HCT116 (cell line): ENCODE data around the gene GPX2. TPM values are rescaled to one million over a fixed set of nuclear protein-coding genes. Genes with fewer than 3 reads are reported as not detected.

Experiments
- ATAC-seq: fragments of 200-7000 bp; cut with Tn5 transposase; 2 replicates; pipeline ENCODE4 v1.9.1; 2020; ENCODE audit warnings: mild to moderate bottlenecking, moderate library complexity
- BruUV-seq: library from RNA; stranded (reverse); fragments of 400-500 nt; replicated peaks from 2 replicates; lab custom pipeline; 2021; lab: Mats Ljungman, UMichigan
- CTCF ChIA-PET: fragments of 300-600 bp; sonication (Branson Sonifier 250); formaldehyde crosslinking; loops from one replicate; lab custom pipeline; 2021; ENCODE audit warnings: antibody characterized with exemption; lab: Charles Lee
- POLR2A ChIA-PET: fragments of 300-600, 350-600 bp; sonication (Branson Sonifier 250); formaldehyde crosslinking; loops from one replicate; lab custom pipeline; 2021; ENCODE audit warnings: antibody characterized with exemption; lab: Charles Lee
- RAD21 ChIA-PET, 2 experiments: fragments of 300-600 bp; sonication (Branson Sonifier 250); formaldehyde crosslinking; loops; one replicate each; lab custom pipeline; 2023; ENCODE audit warnings: low total read pairs in 2 of 2; ENCODE audit not compliant: uncharacterized antibody in 2 of 2, unreplicated experiment in 2 of 2, low non-redundant PET in 1 of 2; lab: Charles Lee
- DNase-seq: peaks from one replicate; pipeline ENCODE4 v3.0.0-alpha.2; 2010; ENCODE audit warnings: low read depth, low spot score
- H2AFZ ChIP-seq: fragments of 200-600 bp; shearing (Covaris generic), sonication (generic); 2 replicates; pipeline ENCODE4 v1.6.1; 2017; ENCODE audit warnings: low read depth, mixed run types, mixed read lengths, antibody characterized with exemption, low read length; ENCODE audit not compliant: poor library complexity, severe bottlenecking
- H3K27ac ChIP-seq: 2 replicates; pipeline ENCODE4 v1.5.1; 2012; ENCODE audit warnings: low read depth, low read length
- H3K27me3 ChIP-seq: fragments of 200-600 bp; sonication (generic); 2 replicates; pipeline ENCODE4 v1.6.1; 2016; ENCODE audit warnings: mixed run types, low read length, mixed read lengths; ENCODE audit not compliant: insufficient read depth
- H3K36me3 ChIP-seq, 2 experiments: fragments of 200-500 bp in 1 of 2; fragments of 200-600 bp in 1 of 2; sonication (Bioruptor generic) in 1 of 2; sonication (generic) in 1 of 2; 2 replicates each; pipeline versions ENCODE4 v1.5.1 to v1.6.1; 2014 to 2016; ENCODE audit warnings: low read length in 2 of 2, inconsistent platforms in 1 of 2, mixed read lengths in 1 of 2, mixed run types in 1 of 2; ENCODE audit not compliant: insufficient read depth in 2 of 2, control insufficient read depth in 1 of 2
- H3K4me1 ChIP-seq, 2 experiments: fragments of 200-600 bp in 1 of 2; sonication (generic) in 1 of 2; 2 replicates each; pipeline versions ENCODE4 v1.5.1 to v1.6.1; 2012 to 2017; ENCODE audit warnings: low read length in 2 of 2, inconsistent platforms in 1 of 2, mild to moderate bottlenecking in 1 of 2, mixed read lengths in 1 of 2, mixed run types in 1 of 2, moderate library complexity in 1 of 2; ENCODE audit not compliant: insufficient read depth in 2 of 2, control insufficient read depth in 1 of 2
- H3K4me2 ChIP-seq: fragments of 200-600 bp; sonication (generic); 2 replicates; pipeline ENCODE4 v1.6.1; 2017; ENCODE audit warnings: mixed run types, low read length, mixed read lengths
- H3K4me3 ChIP-seq, 2 experiments: fragments of 200-600 bp in 1 of 2; sonication (generic) in 1 of 2; replicated peaks in 1 of 2; 2 replicates each; pipeline ENCODE4 v1.5.1; 2011 to 2016; ENCODE audit warnings: low read length in 2 of 2, control low read depth in 1 of 2, low read depth in 1 of 2, mild to moderate bottlenecking in 1 of 2, mixed read lengths in 1 of 2, mixed run types in 1 of 2
- H3K79me2 ChIP-seq: fragments of 200-600 bp; sonication (generic); 2 replicates; pipeline ENCODE4 v1.6.1; 2017; ENCODE audit warnings: mild to moderate bottlenecking, mixed run types, low read length, moderate library complexity, mixed read lengths; ENCODE audit not compliant: insufficient read depth
- H3K9ac ChIP-seq: fragments of 200-600 bp; sonication (generic); 2 replicates; pipeline ENCODE4 v1.6.1; 2016; ENCODE audit warnings: low read length, mixed read lengths
- H3K9me2 ChIP-seq: fragments of 200-600 bp; sonication (generic), shearing (Covaris generic); 2 replicates; pipeline ENCODE4 v1.6.1; 2017; ENCODE audit warnings: mixed run types, mild to moderate bottlenecking, moderate library complexity; ENCODE audit not compliant: insufficient read depth
- H3K9me3 ChIP-seq, 2 experiments: fragments of 200-500 bp in 1 of 2; fragments of 200-600 bp in 1 of 2; sonication (Bioruptor generic) in 1 of 2; sonication (generic) in 1 of 2; 2 replicates each; pipeline ENCODE4 v1.6.1; 2014 to 2017; ENCODE audit warnings: low read length in 2 of 2, mixed read lengths in 2 of 2, inconsistent platforms in 1 of 2, low read depth in 1 of 2, mild to moderate bottlenecking in 1 of 2, mixed run types in 1 of 2, moderate library complexity in 1 of 2; ENCODE audit not compliant: control insufficient read depth in 1 of 2, insufficient read depth in 1 of 2
- H4K20me1 ChIP-seq: fragments of 200-600 bp; sonication (generic), shearing (Covaris generic); 2 replicates; pipeline ENCODE4 v1.6.1; 2017; ENCODE audit warnings: mixed run types, mild to moderate bottlenecking, moderate library complexity; ENCODE audit not compliant: insufficient read depth
- ATF3 ChIP-seq: IDR thresholded peaks from 2 replicates; pipeline ENCODE4 v1.6.1; 2012
- CBX3 ChIP-seq: IDR thresholded peaks from 2 replicates; pipeline ENCODE4 v1.6.1; 2012; ENCODE audit warnings: low read depth
- CEBPB ChIP-seq: IDR thresholded peaks from 2 replicates; pipeline ENCODE4 v1.6.1; 2012; ENCODE audit warnings: low read depth
- ELF1 ChIP-seq: IDR thresholded peaks from 2 replicates; pipeline ENCODE4 v1.6.1; 2012; ENCODE audit warnings: low read depth, borderline replicate concordance
- FOSL1 ChIP-seq: IDR thresholded peaks from 2 replicates; pipeline ENCODE4 v1.6.1; 2012; ENCODE audit warnings: low read depth
- JUND ChIP-seq: IDR thresholded peaks from 2 replicates; pipeline ENCODE4 v1.6.1; 2012
- POLR2AphosphoS5 ChIP-seq: IDR thresholded peaks from 2 replicates; pipeline ENCODE4 v1.6.1; 2011; ENCODE audit warnings: mild to moderate bottlenecking, low read depth, low read length, moderate library complexity
- RAD21 ChIP-seq: IDR thresholded peaks from 2 replicates; pipeline ENCODE4 v1.6.1; 2012; ENCODE audit warnings: low read depth, mild to moderate bottlenecking
- SIN3A ChIP-seq: IDR thresholded peaks from 2 replicates; pipeline ENCODE4 v1.6.1; 2012; ENCODE audit warnings: low read depth
- SP1 ChIP-seq: IDR thresholded peaks from 2 replicates; pipeline ENCODE4 v1.6.1; 2012; ENCODE audit warnings: low read depth
- SRF ChIP-seq: IDR thresholded peaks from 2 replicates; pipeline ENCODE4 v1.6.1; 2012; ENCODE audit warnings: low read depth
- TCF7L2 ChIP-seq: IDR thresholded peaks from 2 replicates; pipeline ENCODE4 v1.7.0; 2011; ENCODE audit warnings: borderline replicate concordance, inconsistent platforms; ENCODE audit not compliant: insufficient read depth, insufficient read length; ENCODE audit errors: extremely low read depth
- YY1 ChIP-seq: IDR thresholded peaks from 2 replicates; pipeline ENCODE4 v1.6.1; 2011; ENCODE audit warnings: low read length, low read depth, moderate library complexity, mild to moderate bottlenecking; ENCODE audit not compliant: insufficient replicate concordance; ENCODE audit errors: extremely low read depth
- ZFX ChIP-seq: fragments of 450-650 bp; IDR thresholded peaks from 2 replicates; pipeline ENCODE4 v1.6.1; 2017
- intact Hi-C: fragments of 100-400 bp; cut with micrococcal nuclease; formaldehyde crosslinking; loops from 2 replicates; pipeline ENCODE4 v1.10.0; 2022
- total RNA-seq: library from RNA; stranded (reverse); gene quantifications from one replicate; pipeline ENCODE4 v1.2.1, GENCODE V29; 2021; ENCODE audit not compliant: unreplicated experiment
- TF ChIP-seq, protein P1 (sequence below): IDR thresholded peaks from 2 replicates; pipeline ENCODE4 v1.6.1; 2012; ENCODE audit warnings: low read depth
- TF ChIP-seq, protein P2 (sequence below): IDR thresholded peaks from 2 replicates; pipeline ENCODE4 v1.6.1; 2011; ENCODE audit warnings: mild to moderate bottlenecking, low read length, moderate library complexity; ENCODE audit not compliant: insufficient replicate concordance; ENCODE audit errors: extremely low read depth

Gene GPX2
- total RNA-seq, 1 experiment from 2014 or later: 0.61 TPM

DNA sequence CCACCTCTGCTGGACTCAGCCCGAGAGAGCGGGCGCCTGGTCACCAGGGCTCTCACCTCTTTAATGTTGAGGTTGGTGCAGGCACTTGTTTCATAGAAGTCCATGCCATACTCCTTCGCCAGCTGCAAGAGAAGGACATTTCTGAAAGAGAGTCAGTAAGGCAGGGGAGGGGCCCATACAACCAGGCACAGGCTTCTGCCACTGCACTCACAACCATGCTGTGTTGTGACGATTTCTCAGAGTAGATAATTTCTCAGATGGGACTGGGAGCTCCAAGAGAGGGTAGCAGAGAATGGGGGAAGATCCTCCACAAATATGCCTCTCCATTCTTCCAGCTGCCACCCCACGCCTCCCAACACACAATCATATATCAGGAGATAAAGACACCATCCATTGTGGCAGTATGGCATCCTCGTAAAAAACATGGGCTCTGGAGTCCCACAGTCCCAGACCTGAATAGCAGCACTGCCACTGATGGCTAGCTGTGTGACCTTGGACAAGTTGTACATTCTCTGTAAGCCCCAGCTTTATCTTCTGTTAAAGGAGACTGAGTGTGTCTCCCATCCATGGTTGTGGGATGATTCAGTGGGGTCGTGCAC lies 6.2 kb upstream of the GPX2 start (continued):
- TF ChIP-seq YY1 (no peak), TCF7L2 (no peak), POLR2AphosphoS5 (no peak)

DNA sequence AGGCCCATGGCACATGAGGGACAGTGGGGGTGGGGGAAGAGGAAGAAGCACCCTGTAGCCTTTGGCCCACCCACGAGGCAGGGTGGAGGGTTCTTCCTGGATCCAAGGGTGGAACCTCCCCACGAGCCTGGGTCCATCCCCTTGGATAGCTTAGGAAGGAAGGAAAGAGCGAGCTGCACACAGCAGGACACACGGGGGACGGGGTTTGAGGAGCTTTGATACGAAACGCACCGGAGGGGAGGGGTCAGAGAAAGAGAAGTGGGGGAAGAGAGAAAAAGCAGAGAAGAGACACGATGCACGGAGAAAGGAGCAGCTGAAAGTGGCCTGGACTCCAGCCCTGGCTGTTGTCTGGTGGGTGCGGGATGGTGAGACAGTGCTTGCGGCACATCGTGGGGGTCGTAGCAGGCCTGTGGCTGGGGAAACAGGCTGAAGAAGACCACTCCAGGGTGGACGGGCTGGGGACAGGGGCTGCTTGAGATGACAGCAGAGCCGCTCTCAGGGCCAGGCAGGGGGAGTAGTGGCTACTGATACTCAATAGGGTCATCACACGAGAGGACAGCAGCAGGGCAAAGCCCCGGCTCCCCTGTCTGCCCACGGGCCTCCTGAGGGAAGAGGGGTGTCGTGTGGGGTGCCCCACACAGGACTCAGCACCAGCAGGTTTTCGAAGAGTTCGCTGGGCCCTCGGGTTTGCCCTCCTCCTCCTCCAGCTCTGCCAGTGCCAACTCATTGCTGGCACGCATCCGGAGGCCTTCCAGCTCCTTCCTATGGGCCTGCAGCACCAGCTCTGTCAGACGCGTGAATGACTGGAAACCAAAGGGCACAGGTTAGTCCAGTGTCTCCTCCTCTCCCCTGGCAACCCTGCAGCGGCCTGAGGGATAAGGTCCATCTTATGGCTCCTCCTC lies 5.4 kb upstream of the GPX2 start:
- H3K9ac ChIP-seq: no peak overlapping the region
- no peak overlapping the region for H3K27ac ChIP-seq

More for the DNA sequence above, 5.4 kb upstream of the GPX2 start:
- Histone ChIP-seq H3K4me2 (no peak overlapping the region), H3K9me3 (no peaks in the 10 kb centered on the region), H3K9me2 (no peaks in the 10 kb centered on the region), H4K20me1 (no peaks in the 10 kb centered on the region)
- BruUV-seq: no TSS peak
- CTCF ChIA-PET: interaction anchor here (0.5 kb wide), 1 partner anchor 11 kb away, joined by 3 read pairs; no protein-coding TSS in a partner anchor
- TF ChIP-seq ELF1 (no peak), SIN3A (no peak), RAD21 (no peak), SP1 (no peak), POLR2AphosphoS5 (no peak), JUND (no peak), CEBPB (no peak), ATF3 (no peak), ZFX (no peak), CBX3 (no peak), SRF (no peak), FOSL1 (no peak)
- TF ChIP-seq, protein P1, sequence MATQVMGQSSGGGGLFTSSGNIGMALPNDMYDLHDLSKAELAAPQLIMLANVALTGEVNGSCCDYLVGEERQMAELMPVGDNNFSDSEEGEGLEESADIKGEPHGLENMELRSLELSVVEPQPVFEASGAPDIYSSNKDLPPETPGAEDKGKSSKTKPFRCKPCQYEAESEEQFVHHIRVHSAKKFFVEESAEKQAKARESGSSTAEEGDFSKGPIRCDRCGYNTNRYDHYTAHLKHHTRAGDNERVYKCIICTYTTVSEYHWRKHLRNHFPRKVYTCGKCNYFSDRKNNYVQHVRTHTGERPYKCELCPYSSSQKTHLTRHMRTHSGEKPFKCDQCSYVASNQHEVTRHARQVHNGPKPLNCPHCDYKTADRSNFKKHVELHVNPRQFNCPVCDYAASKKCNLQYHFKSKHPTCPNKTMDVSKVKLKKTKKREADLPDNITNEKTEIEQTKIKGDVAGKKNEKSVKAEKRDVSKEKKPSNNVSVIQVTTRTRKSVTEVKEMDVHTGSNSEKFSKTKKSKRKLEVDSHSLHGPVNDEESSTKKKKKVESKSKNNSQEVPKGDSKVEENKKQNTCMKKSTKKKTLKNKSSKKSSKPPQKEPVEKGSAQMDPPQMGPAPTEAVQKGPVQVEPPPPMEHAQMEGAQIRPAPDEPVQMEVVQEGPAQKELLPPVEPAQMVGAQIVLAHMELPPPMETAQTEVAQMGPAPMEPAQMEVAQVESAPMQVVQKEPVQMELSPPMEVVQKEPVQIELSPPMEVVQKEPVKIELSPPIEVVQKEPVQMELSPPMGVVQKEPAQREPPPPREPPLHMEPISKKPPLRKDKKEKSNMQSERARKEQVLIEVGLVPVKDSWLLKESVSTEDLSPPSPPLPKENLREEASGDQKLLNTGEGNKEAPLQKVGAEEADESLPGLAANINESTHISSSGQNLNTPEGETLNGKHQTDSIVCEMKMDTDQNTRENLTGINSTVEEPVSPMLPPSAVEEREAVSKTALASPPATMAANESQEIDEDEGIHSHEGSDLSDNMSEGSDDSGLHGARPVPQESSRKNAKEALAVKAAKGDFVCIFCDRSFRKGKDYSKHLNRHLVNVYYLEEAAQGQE: no peak
- TF ChIP-seq, protein P2, sequence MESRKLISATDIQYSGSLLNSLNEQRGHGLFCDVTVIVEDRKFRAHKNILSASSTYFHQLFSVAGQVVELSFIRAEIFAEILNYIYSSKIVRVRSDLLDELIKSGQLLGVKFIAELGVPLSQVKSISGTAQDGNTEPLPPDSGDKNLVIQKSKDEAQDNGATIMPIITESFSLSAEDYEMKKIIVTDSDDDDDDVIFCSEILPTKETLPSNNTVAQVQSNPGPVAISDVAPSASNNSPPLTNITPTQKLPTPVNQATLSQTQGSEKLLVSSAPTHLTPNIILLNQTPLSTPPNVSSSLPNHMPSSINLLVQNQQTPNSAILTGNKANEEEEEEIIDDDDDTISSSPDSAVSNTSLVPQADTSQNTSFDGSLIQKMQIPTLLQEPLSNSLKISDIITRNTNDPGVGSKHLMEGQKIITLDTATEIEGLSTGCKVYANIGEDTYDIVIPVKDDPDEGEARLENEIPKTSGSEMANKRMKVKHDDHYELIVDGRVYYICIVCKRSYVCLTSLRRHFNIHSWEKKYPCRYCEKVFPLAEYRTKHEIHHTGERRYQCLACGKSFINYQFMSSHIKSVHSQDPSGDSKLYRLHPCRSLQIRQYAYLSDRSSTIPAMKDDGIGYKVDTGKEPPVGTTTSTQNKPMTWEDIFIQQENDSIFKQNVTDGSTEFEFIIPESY: no peak
- TF ChIP-seq, all 23 proteins: peak for 0
- intact Hi-C loops: no loop called here
- H2AFZ ChIP-seq: no peak overlapping the region
- RAD21 ChIA-PET: no interaction called here
- POLR2A ChIA-PET: no interaction called here
- H3K4me1 ChIP-seq: no peaks in the 10 kb centered on the region
- H3K79me2 ChIP-seq: no peaks in the 10 kb centered on the region
- no peaks in the 10 kb centered on the region for H3K36me3 ChIP-seq
- H3K4me3 ChIP-seq: no peak overlapping the region
- ATAC-seq (no peak), DNase-seq (no peak)
- no peaks in the 10 kb centered on the region for H3K27me3 ChIP-seq
